ENCODE data around the gene LPP.

Gene LPP

GRCh38 chr3:188338086-188338485 is 184.1 kb downstream of the LPP start:
- ChIA-PET POLR2A (ENCODE audit: low non-redundant PET) (no interaction called here), CTCF (no interaction called here)
- no peak for TF ChIP-seq CTCF (conservative IDR thresholded peaks at IDR 0.05; ENCODE audit: low read depth)
- no peak for DNase-seq (ENCODE audit: low spot score)
- H3K27ac ChIP-seq, result no peak overlapping the region

GRCh38 chr3:188339410-188340295 is 185.7 kb downstream of the LPP start:
- H3K27ac ChIP-seq, result no peak overlapping the region
- ChIA-PET CTCF (interaction anchor here (0.6 to 0.7 kb wide), 3 partner anchors 121 to 1289 kb away, joined by 3 to 5 read pairs (median 3); no protein-coding TSS in a partner anchor), POLR2A (ENCODE audit: low non-redundant PET) (no interaction called here)
- no peak for DNase-seq (ENCODE audit: low spot score)
- TF ChIP-seq CTCF (conservative IDR thresholded peaks at IDR 0.05; ENCODE audit: low read depth), result no peak

- H3K27ac ChIP-seq, result no peak overlapping the region
- ChIA-PET POLR2A (ENCODE audit: low non-redundant PET) (no interaction called here), CTCF (no interaction called here)
- no peak for TF ChIP-seq CTCF (conservative IDR thresholded peaks at IDR 0.05; ENCODE audit: low read depth)
- DNase-seq (ENCODE audit: low spot score), result no peak
These were observed 187.5 kb downstream of the LPP start for GRCh38 chr3:188341501-188341900.

GRCh38 chr3:188342991-188343732 is 189.2 kb downstream of the LPP start:
- H3K27ac ChIP-seq, result no peak overlapping the region
- ChIA-PET CTCF (interaction anchor here (0.6 kb wide), 1 partner anchor 13 kb away, joined by 5 read pairs; no protein-coding TSS in a partner anchor), POLR2A (ENCODE audit: low non-redundant PET) (no interaction called here)
- DNase-seq (ENCODE audit: low spot score), result no peak
- no peak for TF ChIP-seq CTCF (conservative IDR thresholded peaks at IDR 0.05; ENCODE audit: low read depth)

- POLR2A ChIA-PET (ENCODE audit: low non-redundant PET), result no interaction called here
These were observed 189.9 kb downstream of the LPP start for GRCh38 chr3:188343894-188344293.

More at GRCh38 chr3:188343894-188344293, 189.9 kb downstream of the LPP start:
- H3K27ac ChIP-seq, result no peak overlapping the region
- no peak for DNase-seq (ENCODE audit: low spot score)
- CTCF ChIA-PET, result no interaction called here
- no peak for TF ChIP-seq CTCF (conservative IDR thresholded peaks at IDR 0.05; ENCODE audit: low read depth)
